WERI-Rb-1 (cell line): ENCODE measurements around the gene MYL11.
"Not testable (repeated sequence)": the region's sequence is repeated elsewhere in the genome, so short reads cannot be mapped to it uniquely, and the experiment has no call there.

Experiments
- DNase-seq: peaks from one replicate; pipeline ENCODE4 v3.0.0-alpha.2; 2020
- H3K27ac ChIP-seq: fragments of 250-450 bp; sonication (Bioruptor Pico); 2 replicates; pipeline ENCODE4 v1.5.1; 2020; ENCODE audit warnings: mild to moderate bottlenecking, moderate library complexity
- H3K27me3 ChIP-seq: fragments of 250-450 bp; sonication (Bioruptor Pico); 2 replicates; pipeline ENCODE4 v1.5.1; 2021; ENCODE audit warnings: mild to moderate bottlenecking, low read depth, moderate library complexity; ENCODE audit not compliant: insufficient read depth, severe bottlenecking
- H3K36me3 ChIP-seq: fragments of 250-450 bp; sonication (Bioruptor Pico); 2 replicates; pipeline ENCODE4 v1.5.1; 2020; ENCODE audit warnings: mild to moderate bottlenecking, moderate library complexity
- H3K4me3 ChIP-seq: 2 replicates; pipeline ENCODE4 v1.5.1; 2011; ENCODE audit warnings: low read depth, mild to moderate bottlenecking, control low read depth, low read length
- H3K9me3 ChIP-seq: fragments of 250-450 bp; sonication (Bioruptor Pico); 2 replicates; pipeline ENCODE4 v1.5.1; 2021; ENCODE audit warnings: mild to moderate bottlenecking, moderate library complexity; ENCODE audit not compliant: severe bottlenecking
- TF ChIP-seq, protein P1 (sequence below): IDR thresholded peaks from 2 replicates; pipeline ENCODE4 v1.5.1; 2011; ENCODE audit warnings: low read depth, mild to moderate bottlenecking, control low read depth, inconsistent platforms, low read length

MYL11 gene, protein sequence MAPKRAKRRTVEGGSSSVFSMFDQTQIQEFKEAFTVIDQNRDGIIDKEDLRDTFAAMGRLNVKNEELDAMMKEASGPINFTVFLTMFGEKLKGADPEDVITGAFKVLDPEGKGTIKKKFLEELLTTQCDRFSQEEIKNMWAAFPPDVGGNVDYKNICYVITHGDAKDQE

DNA sequence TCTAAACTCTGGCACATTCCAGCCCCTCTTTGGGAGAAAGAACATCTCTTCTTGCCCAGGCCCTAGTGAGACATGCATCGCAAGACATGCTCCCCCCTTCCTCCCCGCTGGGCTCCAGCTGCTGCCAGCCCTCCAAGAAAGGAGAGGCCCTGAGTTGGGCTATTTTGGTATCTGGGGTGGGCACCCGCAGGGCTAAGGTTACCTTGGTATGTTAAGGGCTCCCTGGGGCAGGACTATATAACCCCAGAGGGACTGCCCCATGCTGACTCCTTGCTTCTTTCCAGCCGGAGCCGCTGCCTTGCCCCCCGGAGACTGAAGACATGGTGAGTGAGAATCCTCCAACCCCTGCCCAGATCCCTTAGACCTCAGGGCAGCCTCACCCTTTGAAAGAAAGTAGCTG lies at the start of gene MYL11:
Gene MYL11 (plus strand): TSS at position 265 of the 400 bp plus-strand sequence. CDS start 56 bp downstream, at position 321.
- no peak within 1 kb of the TSS for H3K4me3 ChIP-seq

DNA sequence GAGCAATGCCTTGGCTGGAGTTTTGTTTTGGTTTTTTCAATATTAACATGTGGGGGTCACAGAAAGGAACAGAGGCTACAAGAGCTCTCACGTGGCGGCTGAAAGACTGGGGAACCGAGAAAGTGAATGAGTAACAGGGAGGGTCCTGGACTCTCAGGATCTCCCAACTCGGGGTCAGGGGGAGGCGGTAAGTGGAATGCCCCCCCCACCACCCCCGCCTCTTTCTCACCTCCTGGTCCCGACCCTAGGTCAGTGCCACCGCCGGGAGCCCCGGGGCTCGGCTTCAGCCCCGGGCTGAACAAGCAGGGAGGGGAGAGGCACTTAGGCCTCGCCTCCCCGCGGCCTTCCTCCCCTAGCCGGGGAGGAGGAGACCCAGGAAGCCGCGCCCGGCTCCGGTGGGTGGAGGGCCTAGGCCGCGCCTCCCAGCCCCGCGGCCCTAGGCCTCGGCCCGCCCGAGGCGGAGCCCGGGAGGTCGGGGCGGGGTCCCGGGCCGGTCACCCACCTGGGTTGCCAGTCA lies 40.1 kb upstream of the MYL11 start:
- not testable (repeated sequence) for H3K27me3 ChIP-seq, H3K36me3 ChIP-seq, H3K9me3 ChIP-seq
- peak; percentile 79 for DNase-seq
- H3K4me3 ChIP-seq: peak overlapping the region; percentile 57
- H3K27ac ChIP-seq: peak overlapping the region; percentile 86

More for the DNA sequence above, at the start of gene MYL11:
- no peaks in the 10 kb centered on the region for H3K36me3 ChIP-seq
- no peaks in the 10 kb centered on the region for H3K9me3 ChIP-seq
- no peak for DNase-seq
- H3K27ac ChIP-seq: peak within 1 kb of the TSS; percentile 98
- no peaks in the 10 kb centered on the region for H3K27me3 ChIP-seq
- TF ChIP-seq, protein P1, sequence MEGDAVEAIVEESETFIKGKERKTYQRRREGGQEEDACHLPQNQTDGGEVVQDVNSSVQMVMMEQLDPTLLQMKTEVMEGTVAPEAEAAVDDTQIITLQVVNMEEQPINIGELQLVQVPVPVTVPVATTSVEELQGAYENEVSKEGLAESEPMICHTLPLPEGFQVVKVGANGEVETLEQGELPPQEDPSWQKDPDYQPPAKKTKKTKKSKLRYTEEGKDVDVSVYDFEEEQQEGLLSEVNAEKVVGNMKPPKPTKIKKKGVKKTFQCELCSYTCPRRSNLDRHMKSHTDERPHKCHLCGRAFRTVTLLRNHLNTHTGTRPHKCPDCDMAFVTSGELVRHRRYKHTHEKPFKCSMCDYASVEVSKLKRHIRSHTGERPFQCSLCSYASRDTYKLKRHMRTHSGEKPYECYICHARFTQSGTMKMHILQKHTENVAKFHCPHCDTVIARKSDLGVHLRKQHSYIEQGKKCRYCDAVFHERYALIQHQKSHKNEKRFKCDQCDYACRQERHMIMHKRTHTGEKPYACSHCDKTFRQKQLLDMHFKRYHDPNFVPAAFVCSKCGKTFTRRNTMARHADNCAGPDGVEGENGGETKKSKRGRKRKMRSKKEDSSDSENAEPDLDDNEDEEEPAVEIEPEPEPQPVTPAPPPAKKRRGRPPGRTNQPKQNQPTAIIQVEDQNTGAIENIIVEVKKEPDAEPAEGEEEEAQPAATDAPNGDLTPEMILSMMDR: no peak

- not testable (repeated sequence) for H3K36me3 ChIP-seq, H3K27me3 ChIP-seq, H3K9me3 ChIP-seq
- H3K4me3 ChIP-seq: peak overlapping the region; percentile 57
- H3K27ac ChIP-seq: peak overlapping the region; percentile 86
- DNase-seq: peak; percentile 84
Observed at GRCh38 chr16:30335028-30335597, 39.5 kb upstream of the MYL11 start.

- Histone ChIP-seq H3K9me3 (no peaks in the 10 kb centered on the region), H3K36me3 (no peaks in the 10 kb centered on the region), H3K27ac (no peak overlapping the region; the same call in 1 of the 2 replicates), H3K4me3 (peak overlapping the region; percentile 29), H3K27me3 (no peaks in the 10 kb centered on the region)
- no peak for DNase-seq
- TF ChIP-seq, protein P1: no peak
Observed at GRCh38 chr16:30335598-30336474, 38.8 kb upstream of the MYL11 start.

- not testable (repeated sequence) for H3K27me3 ChIP-seq, H3K27ac ChIP-seq, H3K9me3 ChIP-seq, DNase-seq, H3K36me3 ChIP-seq, H3K4me3 ChIP-seq
Observed at GRCh38 chr16:30337964-30338357, 36.6 kb upstream of the MYL11 start.

- H3K27me3 ChIP-seq, H3K9me3 ChIP-seq, H3K27ac ChIP-seq, H3K4me3 ChIP-seq, DNase-seq, H3K36me3 ChIP-seq: not testable (repeated sequence)
Observed at GRCh38 chr16:30338715-30339114, 35.9 kb upstream of the MYL11 start.

- H3K27ac ChIP-seq: no peak overlapping the region
- no peaks in the 10 kb centered on the region for H3K9me3 ChIP-seq
- DNase-seq: no peak
- no peaks in the 10 kb centered on the region for H3K27me3 ChIP-seq
- TF ChIP-seq, protein P1: no peak
- no peak overlapping the region for H3K4me3 ChIP-seq
- H3K36me3 ChIP-seq: no peaks in the 10 kb centered on the region
Observed at GRCh38 chr16:30340621-30341020, 34.0 kb upstream of the MYL11 start.

GRCh38 chr16:30341971-30342370 lies 32.6 kb upstream of the MYL11 start:
- H3K36me3 ChIP-seq, DNase-seq, H3K9me3 ChIP-seq, H3K27ac ChIP-seq, H3K27me3 ChIP-seq, H3K4me3 ChIP-seq: not testable (repeated sequence)
